Aorta (tissue), 5 donors: ENCODE data around the gene RPS6KA5. TPM values are rescaled to one million over a fixed set of nuclear protein-coding genes. Genes with fewer than 3 reads are reported as not detected.
"Not testable (repeated sequence)": the region's sequence is repeated elsewhere in the genome, so short reads cannot be mapped to it uniquely, and the experiment has no call there.

Experiments used
- ATAC-seq: fragments of 200-7000 bp; cut with Tn5 transposase; one replicate; pipeline ENCODE4 v1.9.1; 2022; ENCODE audit warnings: moderate library complexity; ENCODE audit not compliant: low FRiP score
- DNase-seq, 2 donors: peaks; one replicate each; pipeline ENCODE4 v3.0.0-alpha.2; 2020
- H3K27ac ChIP-seq, 2 donors: one replicate each; pipeline ENCODE4 v1.5.1; 2013; ENCODE audit warnings: low read length in 2 of 2, mild to moderate bottlenecking in 2 of 2, moderate library complexity in 2 of 2, control low read depth in 1 of 2, inconsistent platforms in 1 of 2, low read depth in 1 of 2
- H3K27me3 ChIP-seq, 2 donors: one replicate each; pipeline ENCODE4 v1.6.1; 2013; ENCODE audit warnings: control low read depth in 1 of 2, low read length in 1 of 2, mild to moderate bottlenecking in 1 of 2, moderate library complexity in 1 of 2; ENCODE audit not compliant: insufficient read depth in 2 of 2, control insufficient read depth in 1 of 2
- H3K36me3 ChIP-seq, 2 donors: one replicate each; pipeline ENCODE4 v1.6.1; 2013; ENCODE audit warnings: control low read depth in 1 of 2, low read length in 1 of 2, mild to moderate bottlenecking in 1 of 2; ENCODE audit not compliant: insufficient read depth in 2 of 2, control insufficient read depth in 1 of 2
- H3K4me1 ChIP-seq, 2 donors: one replicate each; pipeline ENCODE4 v1.6.1; 2013; ENCODE audit warnings: low read length in 2 of 2, control low read depth in 1 of 2, mild to moderate bottlenecking in 1 of 2, moderate library complexity in 1 of 2; ENCODE audit not compliant: insufficient read depth in 2 of 2, control insufficient read depth in 1 of 2
- H3K4me3 ChIP-seq, 2 donors: one replicate each; pipeline ENCODE4 v1.5.1; 2013; ENCODE audit warnings: low read length in 2 of 2, control low read depth in 1 of 2, mild to moderate bottlenecking in 1 of 2
- H3K9me3 ChIP-seq: one replicate; pipeline ENCODE4 v1.6.1; 2013; ENCODE audit warnings: mild to moderate bottlenecking, low read length; ENCODE audit not compliant: control insufficient read depth
- WGBS, 2 donors: extraction: QIAGEN DNeasy Blood & Tissue Kit; methylation state at CpG; one replicate each; pipeline ENCODE4 v1.1.7; 2013; 5-methylcytosine and 5-hydroxymethylcytosine counted together
- intact Hi-C, 2 donors: fragments of 100-400 bp; cut with DNase I; formaldehyde crosslinking; loops; one replicate each; pipeline versions ENCODE4 v1.14.2 to v1.15.0; 2022
- polyA plus RNA-seq, 2 donors: library from polyadenylated mRNA; stranded (reverse); fragments of 200-250 nt; gene quantifications; one replicate each; pipeline ENCODE4 v1.2.3, GENCODE V29; 2013
- total RNA-seq, 2 donors: library from RNA; stranded (reverse); fragmentation: NEBNext Ultra II Directional; extraction: Animal tissue kit (Norgen Biotek cat#: 25700); gene quantifications; one replicate each; pipeline ENCODE4 v1.2.1, GENCODE V29; 2021
- donor health status: healthy with polysubstance abuse.
- donor health status: Bipolar disorder and iron deficiency.
- donor health status: DM: no; HTN: no; CAD: no.
- donor health status: DM: no; HTN: no; CAD: no.
- donor health status: DM: yes; HTN: yes; CAD: no.

RPS6KA5 gene
- total and polyA plus RNA-seq, 4 donors: 1.4 to 10.0 (median 3.0) TPM

- ATAC-seq, H3K4me3 ChIP-seq, H3K4me1 ChIP-seq, H3K9me3 ChIP-seq, intact Hi-C loops, H3K27ac ChIP-seq, H3K27me3 ChIP-seq, H3K36me3 ChIP-seq, DNase-seq: not testable (repeated sequence)
- 95% methylated on average over 14 of the region's 14 CpGs for WGBS, 2 donors
These were observed 33.5 kb upstream of the RPS6KA5 start for GRCh38 chr14:91093743-91094472.

- Histone ChIP-seq H3K9me3 (no peaks in the 10 kb centered on the region), H3K27me3 (no peaks in the 10 kb centered on the region), H3K36me3 (no peaks in the 10 kb centered on the region), H3K27ac (no peak overlapping the region), H3K4me3 (no peak overlapping the region), H3K4me1 (no peaks in the 10 kb centered on the region)
- DNase-seq: no peak
- intact Hi-C loops: no loop called here
- no peak for ATAC-seq
- 93 to 95% methylated on average over 3 of the region's 3 CpGs for WGBS, 2 donors
These were observed 31.6 kb upstream of the RPS6KA5 start for GRCh38 chr14:91092073-91092472.

- no peaks in the 10 kb centered on the region for H3K36me3 ChIP-seq
- 96 to 100% methylated on average over 1 of the region's 1 CpG for WGBS, 2 donors
- no peak overlapping the region for H3K27ac ChIP-seq
- ATAC-seq (no peak), DNase-seq (no peak)
- no peak overlapping the region for H3K4me3 ChIP-seq
- no peaks in the 10 kb centered on the region for H3K27me3 ChIP-seq
- H3K9me3 ChIP-seq: no peaks in the 10 kb centered on the region
- H3K4me1 ChIP-seq: no peaks in the 10 kb centered on the region
- intact Hi-C loops: no loop called here
These were observed 30.3 kb upstream of the RPS6KA5 start for GRCh38 chr14:91090743-91091142.

- H3K9me3 ChIP-seq: no peaks in the 10 kb centered on the region
- H3K27me3 ChIP-seq: no peaks in the 10 kb centered on the region
- H3K4me1 ChIP-seq: no peaks in the 10 kb centered on the region
- ATAC-seq (no peak), DNase-seq (no peak)
- no peaks in the 10 kb centered on the region for H3K36me3 ChIP-seq
- H3K4me3 ChIP-seq: no peak overlapping the region
- no peak overlapping the region for H3K27ac ChIP-seq
- intact Hi-C loops: no loop called here
- WGBS, 2 donors: 88 to 94% methylated on average over 7 of the region's 7 CpGs
These were observed 29.6 kb upstream of the RPS6KA5 start for GRCh38 chr14:91089958-91090535.

- intact Hi-C loops: no loop called here
- Histone ChIP-seq H3K4me1 (no peaks in the 10 kb centered on the region), H3K9me3 (no peaks in the 10 kb centered on the region), H3K27me3 (no peaks in the 10 kb centered on the region), H3K4me3 (no peak overlapping the region), H3K36me3 (no peaks in the 10 kb centered on the region), H3K27ac (no peak overlapping the region)
- ATAC-seq (no peak), DNase-seq (no peak)
- 96% methylated on average over 5 of the region's 5 CpGs for WGBS, 2 donors
These were observed 28.3 kb upstream of the RPS6KA5 start for GRCh38 chr14:91088585-91089235.

DNA sequence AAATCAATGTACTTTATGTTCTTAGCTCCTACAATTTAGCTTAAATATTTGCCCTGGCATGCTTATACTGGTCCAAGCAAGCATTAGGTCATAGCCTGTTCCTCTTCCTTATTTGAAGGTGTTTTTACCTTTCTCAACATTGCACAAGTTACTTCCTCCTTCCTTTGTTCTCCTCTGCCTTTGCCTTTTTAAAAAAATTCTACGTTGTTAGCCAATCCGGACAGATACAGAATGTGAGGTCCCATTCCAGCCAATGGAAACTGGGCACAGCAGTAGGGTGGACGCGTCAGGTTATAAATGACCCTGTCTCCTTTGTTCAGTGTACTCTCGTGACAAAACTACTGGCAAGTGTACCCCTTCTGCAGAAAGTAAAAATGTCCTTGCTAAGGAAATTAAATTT is 27.0 kb upstream of the RPS6KA5 start:
- ATAC-seq, H3K27me3 ChIP-seq, intact Hi-C loops, H3K27ac ChIP-seq, DNase-seq, H3K9me3 ChIP-seq, H3K36me3 ChIP-seq, H3K4me1 ChIP-seq, H3K4me3 ChIP-seq: not testable (repeated sequence)
- 4 to 15% methylated on average over 5 of the region's 5 CpGs for WGBS, 2 donors

GRCh38 chr14:91084516-91084915 is 24.1 kb upstream of the RPS6KA5 start:
- Histone ChIP-seq H3K4me1 (no peaks in the 10 kb centered on the region), H3K27ac (no peak overlapping the region), H3K9me3 (no peaks in the 10 kb centered on the region), H3K27me3 (no peaks in the 10 kb centered on the region), H3K4me3 (no peak overlapping the region), H3K36me3 (no peaks in the 10 kb centered on the region)
- 60 to 77% methylated on average over 2 of the region's 2 CpGs for WGBS, 2 donors
- no peak for DNase-seq
- intact Hi-C loops: no loop called here
- ATAC-seq: no peak

- no peaks in the 10 kb centered on the region for H3K27me3 ChIP-seq
- H3K27ac ChIP-seq: no peak overlapping the region
- H3K4me1 ChIP-seq: no peaks in the 10 kb centered on the region
- DNase-seq (no peak), ATAC-seq (no peak)
- H3K4me3 ChIP-seq: no peak overlapping the region
- no peaks in the 10 kb centered on the region for H3K36me3 ChIP-seq
- intact Hi-C loops: no loop called here
- WGBS, 2 donors: 76 to 81% methylated on average over 3 of the region's 3 CpGs
- H3K9me3 ChIP-seq: no peaks in the 10 kb centered on the region
These were observed 21.8 kb upstream of the RPS6KA5 start for GRCh38 chr14:91082282-91082681.

- H3K27me3 ChIP-seq: no peaks in the 10 kb centered on the region
- no peaks in the 10 kb centered on the region for H3K9me3 ChIP-seq
- DNase-seq (no peak), ATAC-seq (no peak)
- no peak overlapping the region for H3K27ac ChIP-seq
- no peaks in the 10 kb centered on the region for H3K4me1 ChIP-seq
- intact Hi-C loops: no loop called here
- H3K4me3 ChIP-seq: no peak overlapping the region
- WGBS, 2 donors: 93 to 95% methylated on average over 6 of the region's 6 CpGs
- no peaks in the 10 kb centered on the region for H3K36me3 ChIP-seq
These were observed 19.6 kb upstream of the RPS6KA5 start for GRCh38 chr14:91080071-91080470.
